MM.1S (cell line): ENCODE measurements around the gene APRT.

ENCODE experiments used
- DNase-seq: peaks from one replicate; pipeline ENCODE4 v3.0.0-alpha.2; 2015
- H2AFZ ChIP-seq: fragments of 300-600 bp; sonication (generic); 2 replicates; pipeline ENCODE4 v1.6.0; 2016; ENCODE audit warnings: antibody characterized with exemption, low read length
- H3F3A ChIP-seq: fragments of 300-600 bp; sonication (generic); 2 replicates; pipeline ENCODE4 v1.6.1; 2016; ENCODE audit warnings: mild to moderate bottlenecking, antibody characterized with exemption, low read length, moderate library complexity, mixed read lengths; ENCODE audit not compliant: insufficient read depth
- H3K27ac ChIP-seq: fragments of 300-600 bp; sonication (generic); 2 replicates; pipeline ENCODE4 v1.5.1; 2016; ENCODE audit warnings: mild to moderate bottlenecking, low read length
- H3K27me3 ChIP-seq: fragments of 300-600 bp; sonication (generic); replicated peaks from 2 replicates; pipeline ENCODE4 v1.6.0; 2016; ENCODE audit warnings: low read length; ENCODE audit not compliant: insufficient read depth
- H3K36me3 ChIP-seq: fragments of 300-600 bp; sonication (generic); replicated peaks from 2 replicates; pipeline ENCODE4 v1.6.1; 2016; ENCODE audit warnings: mild to moderate bottlenecking, low read length, mixed read lengths; ENCODE audit not compliant: insufficient read depth
- H3K4me1 ChIP-seq: fragments of 300-600 bp; sonication (generic); 2 replicates; pipeline ENCODE4 v1.6.1; 2016; ENCODE audit warnings: low read length, mixed read lengths
- H3K4me2 ChIP-seq: fragments of 300-600 bp; sonication (generic); 2 replicates; pipeline ENCODE4 v1.6.0; 2016; ENCODE audit warnings: low read depth, low read length
- H3K4me3 ChIP-seq: fragments of 300-600 bp; sonication (generic); 2 replicates; pipeline ENCODE4 v1.5.1; 2016; ENCODE audit warnings: low read length, mixed read lengths
- H3K79me2 ChIP-seq: fragments of 300-600 bp; sonication (generic); 2 replicates; pipeline ENCODE4 v1.6.1; 2016; ENCODE audit warnings: mixed run types, low read length, mixed read lengths
- H3K9ac ChIP-seq: fragments of 300-600 bp; sonication (generic); 2 replicates; pipeline ENCODE4 v1.6.1; 2016; ENCODE audit warnings: low read length, mixed read lengths
- H3K9me2 ChIP-seq: fragments of 300-600 bp; sonication (generic); replicated peaks from 2 replicates; pipeline ENCODE4 v1.6.1; 2016; ENCODE audit warnings: mild to moderate bottlenecking, low read length, mixed read lengths; ENCODE audit not compliant: insufficient read depth
- H3K9me3 ChIP-seq: fragments of 300-600 bp; sonication (generic); replicated peaks from 2 replicates; pipeline ENCODE4 v1.6.1; 2016; ENCODE audit warnings: mild to moderate bottlenecking, low read length, mixed read lengths; ENCODE audit not compliant: insufficient read depth
- H4K20me1 ChIP-seq: fragments of 300-600 bp; sonication (generic); 2 replicates; pipeline ENCODE4 v1.6.1; 2016; ENCODE audit warnings: mild to moderate bottlenecking, low read length, moderate library complexity, mixed read lengths; ENCODE audit not compliant: insufficient read depth
- EZH2 ChIP-seq: fragments of 300-600 bp; sonication (generic); optimal IDR thresholded peaks from 2 replicates; pipeline ENCODE3; 2017; ENCODE audit warnings: low read depth, mild to moderate bottlenecking, antibody characterized with exemption, low read length, mixed read lengths
- EZH2phosphoT487 ChIP-seq: fragments of 300-600 bp; sonication (generic); IDR thresholded peaks from 2 replicates; pipeline ENCODE4 v1.6.1; 2018; ENCODE audit warnings: antibody characterized with exemption, low read length
- TF ChIP-seq, protein P1 (sequence below): fragments of 300-600 bp; sonication (generic); IDR thresholded peaks from 2 replicates; pipeline ENCODE4 v1.5.1; 2016; ENCODE audit warnings: antibody characterized with exemption, low read length, mixed read lengths

Gene APRT

GRCh38 chr16:88787579-88788314, 24.0 kb downstream of the APRT start:
- H3K4me2 ChIP-seq, result no peak overlapping the region
- H2AFZ ChIP-seq, result no peak overlapping the region
- H3K9me3 ChIP-seq, result no peaks in the 10 kb centered on the region
- no peak overlapping the region for H3K27ac ChIP-seq
- no peak for DNase-seq
- peaks cover 14% of the 10 kb centered on the region for H3F3A ChIP-seq
- no peaks in the 10 kb centered on the region for H3K36me3 ChIP-seq
- no peak overlapping the region for H3K9ac ChIP-seq
- peaks cover 20% of the 10 kb centered on the region for H3K79me2 ChIP-seq
- TF ChIP-seq EZH2phosphoT487 (no peak), EZH2 (no peak)
- TF ChIP-seq, protein P1, sequence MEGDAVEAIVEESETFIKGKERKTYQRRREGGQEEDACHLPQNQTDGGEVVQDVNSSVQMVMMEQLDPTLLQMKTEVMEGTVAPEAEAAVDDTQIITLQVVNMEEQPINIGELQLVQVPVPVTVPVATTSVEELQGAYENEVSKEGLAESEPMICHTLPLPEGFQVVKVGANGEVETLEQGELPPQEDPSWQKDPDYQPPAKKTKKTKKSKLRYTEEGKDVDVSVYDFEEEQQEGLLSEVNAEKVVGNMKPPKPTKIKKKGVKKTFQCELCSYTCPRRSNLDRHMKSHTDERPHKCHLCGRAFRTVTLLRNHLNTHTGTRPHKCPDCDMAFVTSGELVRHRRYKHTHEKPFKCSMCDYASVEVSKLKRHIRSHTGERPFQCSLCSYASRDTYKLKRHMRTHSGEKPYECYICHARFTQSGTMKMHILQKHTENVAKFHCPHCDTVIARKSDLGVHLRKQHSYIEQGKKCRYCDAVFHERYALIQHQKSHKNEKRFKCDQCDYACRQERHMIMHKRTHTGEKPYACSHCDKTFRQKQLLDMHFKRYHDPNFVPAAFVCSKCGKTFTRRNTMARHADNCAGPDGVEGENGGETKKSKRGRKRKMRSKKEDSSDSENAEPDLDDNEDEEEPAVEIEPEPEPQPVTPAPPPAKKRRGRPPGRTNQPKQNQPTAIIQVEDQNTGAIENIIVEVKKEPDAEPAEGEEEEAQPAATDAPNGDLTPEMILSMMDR, result no peak
- no peaks in the 10 kb centered on the region for H3K9me2 ChIP-seq
- H4K20me1 ChIP-seq, result no peaks in the 10 kb centered on the region
- no peak overlapping the region for H3K4me3 ChIP-seq
- H3K4me1 ChIP-seq, result peaks cover 3% of the 10 kb centered on the region; the same call in 1 of the 2 replicates
- no peaks in the 10 kb centered on the region for H3K27me3 ChIP-seq

- Histone ChIP-seq H4K20me1 (no peaks in the 10 kb centered on the region), H3K4me2 (peak within 1 kb of the TSS; percentile 89), H3K27me3 (no peaks in the 10 kb centered on the region), H3K79me2 (peaks cover 44% of the 10 kb centered on the region), H3K4me1 (peaks cover 12% of the 10 kb centered on the region; the same call in 1 of the 2 replicates), H3K36me3 (no peaks in the 10 kb centered on the region), H3K27ac (peak within 1 kb of the TSS; percentile 88; the same call in 1 of the 2 replicates), H3F3A (peaks cover 21% of the 10 kb centered on the region), H3K9ac (peak within 1 kb of the TSS; percentile 77), H3K4me3 (peak within 1 kb of the TSS; percentile 77), H3K9me2 (no peaks in the 10 kb centered on the region), H3K9me3 (no peaks in the 10 kb centered on the region), H2AFZ (0 out of 2 replicates have a peak within 1 kb of the TSS, but pooled peaks have one; percentile 51)
- TF ChIP-seq EZH2phosphoT487, result no peak
- TF ChIP-seq, protein P1, result peak; percentile 51
- TF ChIP-seq EZH2, result no peak
- DNase-seq, result peak; percentile 49
Observed at GRCh38 chr16:88785106-88785924, 26.4 kb downstream of the APRT start, which contains the start of gene PIEZO1. Gene PIEZO1 (minus strand): TSS chr16:88785220. CDS start chr16:88784964, 256 bp downstream.

DNA sequence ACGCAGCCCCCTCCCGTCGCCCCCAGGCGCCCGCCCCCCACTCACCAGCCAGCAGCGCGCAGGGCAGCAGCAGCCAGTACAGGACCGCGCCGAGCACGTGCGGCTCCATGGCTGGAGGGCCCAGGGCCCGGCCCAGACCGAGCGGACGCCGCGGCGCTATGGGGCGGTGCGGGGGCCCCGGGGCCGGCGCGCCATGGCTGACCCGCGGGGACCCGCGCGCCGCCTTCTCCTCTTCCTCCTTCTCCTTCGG, 26.9 kb downstream of the APRT start:
- Histone ChIP-seq H3K9me3 (no peaks in the 10 kb centered on the region), H3K27me3 (no peaks in the 10 kb centered on the region), H3F3A (peaks cover 21% of the 10 kb centered on the region), H4K20me1 (no peaks in the 10 kb centered on the region), H3K4me2 (no peak overlapping the region), H3K27ac (peak overlapping the region; percentile 88; the same call in 1 of the 2 replicates), H3K79me2 (peaks cover 49% of the 10 kb centered on the region), H2AFZ (no peak overlapping the region), H3K9me2 (no peaks in the 10 kb centered on the region), H3K9ac (peak overlapping the region; percentile 77), H3K36me3 (no peaks in the 10 kb centered on the region), H3K4me3 (peak overlapping the region; percentile 77), H3K4me1 (peaks cover 16% of the 10 kb centered on the region; the same call in 1 of the 2 replicates)
- TF ChIP-seq EZH2 (no peak), EZH2phosphoT487 (no peak)
- TF ChIP-seq, protein P1, result no peak
- DNase-seq, result no peak
